HG03159 (cell line): ENCODE measurements around the gene RRM1.
"Not testable (repeated sequence)": the region's sequence is repeated elsewhere in the genome, so short reads cannot be mapped to it uniquely, and the experiment has no call there.

Experiments
- ATAC-seq: cut with Tn5 transposase; IDR thresholded peaks from one replicate; pipeline ENCODE4 v1.9.1; 2021; ENCODE audit warnings: mild to moderate bottlenecking, moderate library complexity; ENCODE audit not compliant: unreplicated experiment

The RRM1 gene

DNA sequence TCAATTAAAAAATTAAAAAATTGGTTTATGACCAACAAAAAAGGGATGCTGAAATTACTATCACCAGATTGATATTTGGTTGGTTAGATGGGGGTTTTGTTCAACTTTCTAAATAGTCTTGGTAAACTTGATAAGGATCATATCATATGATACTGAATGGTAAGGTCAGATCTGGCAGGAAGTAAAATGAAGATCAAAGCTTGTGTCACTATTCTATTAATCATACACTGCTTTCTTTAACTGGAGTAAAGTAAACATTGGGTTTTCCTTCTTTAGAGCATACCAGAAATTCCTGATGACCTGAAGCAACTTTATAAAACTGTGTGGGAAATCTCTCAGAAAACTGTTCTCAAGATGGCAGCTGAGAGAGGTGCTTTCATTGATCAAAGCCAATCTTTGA is 40.2 kb downstream of the RRM1 start:
- no peak for ATAC-seq

DNA sequence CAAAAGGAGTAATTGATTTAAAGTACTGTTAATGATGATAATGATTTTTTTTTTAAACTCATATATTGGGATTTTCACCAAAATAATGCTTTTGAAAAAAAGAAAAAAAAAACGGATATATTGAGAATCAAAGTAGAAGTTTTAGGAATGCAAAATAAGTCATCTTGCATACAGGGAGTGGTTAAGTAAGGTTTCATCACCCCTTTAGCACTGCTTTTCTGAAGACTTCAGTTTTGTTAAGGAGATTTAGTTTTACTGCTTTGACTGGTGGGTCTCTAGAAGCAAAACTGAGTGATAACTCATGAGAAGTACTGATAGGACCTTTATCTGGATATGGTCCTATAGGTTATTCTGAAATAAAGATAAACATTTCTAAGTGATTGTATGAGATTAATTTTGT is 43.9 kb downstream of the RRM1 start:
- no peak for ATAC-seq

DNA sequence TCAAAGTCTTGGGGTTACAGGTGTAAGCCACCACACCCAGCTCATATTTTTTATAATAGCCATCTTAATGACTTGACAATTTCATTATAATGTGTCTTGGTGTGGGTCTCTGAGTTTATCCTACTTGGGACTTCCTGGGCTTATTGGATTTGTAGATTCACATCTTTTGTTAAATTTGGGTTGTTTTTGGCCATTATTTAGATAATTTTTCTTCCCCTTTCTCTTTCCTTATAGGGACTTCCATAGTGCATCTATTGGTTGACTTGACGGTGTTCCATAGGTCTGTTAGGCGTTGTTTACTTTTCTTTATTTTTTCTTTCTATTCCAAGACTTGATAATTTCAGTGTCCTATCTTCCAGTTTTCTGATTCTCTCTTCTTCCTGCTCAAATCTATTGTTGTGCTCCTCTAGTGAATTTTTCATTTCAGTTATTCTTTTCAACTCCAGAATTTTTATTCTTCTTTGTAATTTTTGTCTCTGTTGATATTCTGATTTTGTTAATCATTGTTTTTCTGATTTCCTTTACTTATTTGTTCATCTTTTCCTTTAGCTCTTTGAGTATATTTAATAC is 45.6 kb downstream of the RRM1 start:
- ATAC-seq, result no peak

DNA sequence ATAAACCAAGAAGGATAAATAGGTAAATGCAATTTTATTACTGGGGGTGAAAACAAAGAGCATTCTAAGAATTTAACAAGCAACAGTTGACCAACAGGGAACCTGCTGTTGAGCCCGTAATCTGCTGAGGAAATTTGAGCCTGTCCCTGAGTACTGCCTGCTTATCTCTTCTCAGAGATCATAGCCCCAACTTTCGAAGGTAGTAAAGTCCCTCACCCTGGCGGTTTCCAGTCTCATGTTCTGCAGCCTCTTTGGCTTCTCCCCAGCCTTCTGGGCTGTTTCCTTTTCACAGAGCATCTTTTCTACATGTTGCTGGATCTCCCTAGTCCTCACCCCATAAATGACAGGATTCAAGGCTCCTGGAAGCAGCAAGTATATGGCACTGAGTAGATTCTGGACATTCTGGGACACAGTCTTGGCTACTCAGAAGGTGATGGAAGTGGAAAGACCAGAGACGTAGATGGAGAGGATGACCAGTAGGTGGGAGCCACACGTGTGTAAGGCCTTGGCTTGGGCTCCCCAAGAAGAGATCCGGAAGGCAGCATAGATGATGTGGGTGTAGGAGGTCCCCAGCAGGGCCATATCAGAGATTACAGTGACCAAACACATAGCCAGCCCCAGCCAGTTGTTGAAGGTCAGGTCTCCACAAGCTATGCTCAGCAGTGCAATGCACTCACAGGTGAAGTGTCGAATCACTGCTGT is 51.6 kb downstream of the RRM1 start:
- no peak for ATAC-seq

DNA sequence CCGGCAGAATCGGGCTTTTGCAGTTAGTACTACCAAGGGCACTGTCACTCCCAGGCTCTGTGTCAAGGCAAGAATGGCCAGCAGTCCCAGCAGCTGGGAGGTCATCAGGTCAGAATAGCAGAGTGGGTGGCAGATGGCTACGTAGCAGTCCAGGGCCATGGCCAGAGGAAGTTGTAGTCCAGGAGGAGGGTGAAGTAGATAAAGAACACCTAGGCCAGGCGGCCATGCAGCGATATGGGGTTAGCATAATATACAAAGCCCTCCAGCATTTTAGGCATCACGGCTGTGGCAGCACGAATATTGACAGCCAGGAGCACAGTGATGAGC is 52.1 kb downstream of the RRM1 start:
- ATAC-seq, result no peak

GRCh38 chr11:4154503-4154902 is 59.9 kb downstream of the RRM1 start:
- ATAC-seq, result no peak

- ATAC-seq, result no peak
These were observed 62.0 kb downstream of the RRM1 start for GRCh38 chr11:4156571-4156970.

DNA sequence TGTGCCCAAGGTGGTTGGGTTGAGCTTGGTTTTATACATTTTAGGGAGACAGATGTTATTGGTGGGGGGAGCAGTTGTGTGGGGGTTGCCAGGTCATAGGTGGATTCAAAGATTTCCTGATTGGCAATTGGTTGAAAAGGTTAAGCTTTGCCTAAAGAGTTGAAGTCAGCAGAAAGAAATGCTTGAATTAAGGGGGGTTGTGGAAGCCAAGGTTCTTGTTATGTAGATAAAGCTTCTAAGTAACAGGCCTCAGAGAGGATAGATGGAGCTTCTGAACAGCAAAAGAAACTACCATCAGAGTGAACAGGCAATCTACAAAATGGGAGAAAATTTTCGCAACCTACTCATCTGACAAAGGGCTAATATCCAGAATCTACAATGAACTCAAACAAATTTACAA is 64.2 kb downstream of the RRM1 start:
- ATAC-seq, result not testable (repeated sequence)

DNA sequence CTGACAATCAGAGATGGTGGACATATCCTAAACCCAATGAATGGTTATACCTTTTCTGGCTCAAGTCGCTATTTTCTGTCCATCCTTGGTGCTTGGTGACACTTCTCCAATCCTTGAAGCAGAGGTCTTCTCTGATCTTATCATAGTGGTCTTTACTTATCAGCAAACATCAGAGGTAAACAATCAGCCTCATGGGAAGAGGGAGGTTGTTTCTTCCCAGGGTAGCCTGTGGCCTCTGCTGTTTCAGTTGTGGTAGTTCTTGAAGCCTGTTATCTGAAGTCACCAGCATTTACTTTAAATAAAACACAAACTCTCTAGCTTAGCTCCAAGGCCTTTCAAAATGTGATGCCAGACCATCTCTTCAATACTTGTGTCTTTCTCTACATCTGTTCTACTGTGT is 66.7 kb downstream of the RRM1 start:
- ATAC-seq, result no peak

- ATAC-seq, result no peak
These were observed 70.4 kb downstream of the RRM1 start for GRCh38 chr11:4164884-4165590.

DNA sequence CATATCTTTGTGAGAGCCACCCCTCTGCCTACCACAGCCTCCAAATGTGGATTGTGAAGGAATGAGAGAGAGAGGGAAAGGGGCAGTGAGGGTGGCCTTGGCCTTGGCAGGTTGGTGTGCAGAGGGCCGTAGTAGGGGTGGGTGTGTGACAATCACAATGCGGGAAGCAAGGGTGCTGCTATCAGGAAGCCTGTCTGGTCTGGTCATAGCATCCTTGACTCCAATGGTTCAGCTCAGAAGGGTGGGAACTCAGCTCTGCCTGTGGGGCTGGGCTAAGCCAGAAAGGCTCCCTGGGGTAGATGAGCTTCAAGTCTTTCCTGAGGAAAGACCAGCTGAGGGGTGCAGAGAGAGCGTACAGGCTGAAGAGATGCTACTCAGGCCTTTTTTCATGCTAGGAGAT is 72.7 kb downstream of the RRM1 start:
- no peak for ATAC-seq

DNA sequence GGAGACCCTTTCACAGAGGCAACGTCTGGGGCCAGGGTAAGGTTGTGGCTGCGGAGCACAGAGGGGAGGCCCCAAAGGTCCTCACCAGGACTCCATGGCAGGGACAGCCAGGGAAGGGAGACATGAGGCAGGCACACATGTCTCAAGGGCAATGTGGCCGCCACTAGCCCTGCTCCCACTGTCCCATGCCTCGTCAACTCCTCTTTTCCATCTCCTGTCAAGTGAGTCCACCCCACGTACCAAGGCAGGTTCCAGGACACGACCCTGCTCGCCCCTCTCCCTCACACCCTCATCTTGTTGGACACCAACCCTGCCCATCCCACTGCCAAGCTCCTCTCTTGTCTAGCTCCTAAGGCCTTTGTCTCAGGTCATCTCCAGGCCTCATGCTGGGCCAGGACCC is 73.2 kb downstream of the RRM1 start:
- no peak for ATAC-seq

DNA sequence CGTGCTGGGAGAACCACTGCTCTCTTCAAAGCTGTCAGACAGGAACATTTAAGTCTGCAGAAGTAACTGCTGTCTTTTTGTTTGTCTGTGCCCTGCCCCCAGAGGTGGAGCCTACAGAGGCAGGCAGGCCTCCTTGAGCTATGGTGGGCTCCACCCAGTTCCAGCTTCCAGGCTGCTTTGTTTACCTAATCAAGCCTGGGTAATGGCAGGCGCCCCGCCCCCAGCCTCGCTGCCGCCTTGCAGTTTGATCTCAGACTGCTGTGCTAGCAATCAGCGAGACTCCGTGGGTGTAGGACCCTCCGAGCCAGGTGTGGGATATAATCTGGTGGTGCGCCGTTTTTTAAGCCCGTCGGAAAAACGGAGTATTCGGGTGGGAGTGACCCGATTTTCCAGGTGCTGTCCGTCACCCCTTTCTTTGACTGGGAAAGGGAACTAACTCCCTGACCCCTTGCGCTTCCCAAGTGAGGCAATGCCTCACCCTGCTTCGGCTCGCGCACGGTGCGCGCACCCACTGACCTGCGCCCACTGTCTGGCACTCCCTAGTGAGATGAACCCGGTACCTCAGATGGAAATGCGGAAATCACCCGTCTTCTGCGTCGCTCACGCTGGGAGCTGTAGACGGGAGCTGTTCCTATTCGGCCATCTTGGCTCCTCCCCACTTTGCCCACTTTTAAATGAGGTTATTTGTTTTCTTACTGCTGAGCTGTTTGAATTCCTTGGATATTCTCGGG is 81.2 kb downstream of the RRM1 start:
- not testable (repeated sequence) for ATAC-seq

DNA sequence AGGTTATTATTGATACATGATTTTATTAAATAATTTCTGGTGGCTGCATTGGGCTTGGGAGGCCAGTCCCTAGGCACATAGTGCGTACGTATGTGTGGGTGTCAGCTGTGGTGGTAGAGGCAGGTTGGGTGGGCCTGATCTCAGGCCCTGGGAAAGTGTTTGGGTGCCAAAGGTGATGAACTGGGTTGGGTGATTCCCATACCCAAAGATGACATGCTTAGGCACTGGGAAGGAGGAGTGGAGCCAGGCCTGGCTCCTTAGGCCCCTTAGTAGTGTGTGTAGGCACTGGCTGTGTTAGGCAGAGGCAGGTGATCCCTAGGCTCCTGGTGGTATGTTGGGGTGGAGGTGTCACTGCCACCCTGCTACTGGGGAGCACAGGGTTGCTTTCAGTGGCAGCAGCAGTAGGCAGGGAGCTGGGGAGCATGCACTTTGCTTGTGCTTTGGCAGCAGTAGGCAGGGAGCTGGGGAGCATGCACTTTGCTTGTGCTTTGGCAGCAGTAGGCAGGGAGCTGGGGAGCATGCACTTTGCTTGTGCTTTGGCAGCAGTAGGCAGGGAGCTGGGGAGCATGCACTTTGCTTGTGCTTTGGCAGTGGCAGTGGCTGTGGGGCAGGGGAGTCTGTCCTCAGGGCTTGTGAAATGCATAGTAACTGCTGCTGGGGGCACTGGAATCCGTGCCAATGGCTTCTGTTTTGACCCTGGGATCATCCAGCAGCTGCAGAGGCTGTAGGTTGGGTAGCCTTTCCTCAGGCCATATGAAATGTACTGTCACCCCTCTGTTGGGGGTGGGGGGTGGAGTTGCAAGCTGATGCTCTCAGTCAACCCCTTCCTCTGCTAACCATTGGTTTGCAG is 84.4 kb downstream of the RRM1 start:
- ATAC-seq, result no peak

- ATAC-seq, result no peak
These were observed 86.0 kb downstream of the RRM1 start for GRCh38 chr11:4180441-4181183.

GRCh38 chr11:4181782-4182721 is 87.5 kb downstream of the RRM1 start:
- ATAC-seq, result peak; percentile 77

DNA sequence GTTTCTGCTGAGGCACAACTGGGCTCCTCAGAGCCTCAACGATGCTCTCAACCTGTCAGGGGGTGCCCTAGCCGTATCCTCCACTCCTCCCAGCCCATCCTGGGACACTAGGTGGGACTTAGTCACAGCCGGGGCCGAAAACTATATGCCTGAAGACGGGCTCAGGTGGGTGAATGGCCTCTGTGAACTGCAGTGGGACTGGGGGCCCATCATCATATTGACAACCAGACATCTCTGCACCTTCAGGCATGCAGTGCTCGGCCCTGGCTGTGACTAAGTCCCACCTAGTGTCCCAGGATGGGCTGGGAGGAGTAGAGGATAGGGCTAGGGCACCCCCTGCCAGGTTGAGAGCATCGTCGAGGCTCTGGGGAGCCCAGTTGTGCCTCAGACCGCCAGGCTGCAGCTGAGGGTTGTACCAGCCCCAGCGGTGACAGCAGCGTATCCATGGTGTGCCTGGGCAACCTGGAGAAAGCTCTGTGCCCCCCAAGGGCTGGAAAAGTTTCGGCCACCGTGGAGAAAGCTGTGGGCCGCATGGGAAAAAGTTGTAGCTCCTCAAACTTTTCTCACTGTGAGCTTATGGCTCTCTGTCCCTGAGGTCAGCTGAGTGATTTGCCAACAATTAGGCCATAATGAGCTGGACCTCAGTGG is 88.9 kb downstream of the RRM1 start:
- ATAC-seq, result no peak

GRCh38 chr11:4184163-4184916 is 89.7 kb downstream of the RRM1 start:
- ATAC-seq, result no peak
